GM23338 (cell line): ENCODE results near the gene UBTD1. TPM values are rescaled to one million over a fixed set of nuclear protein-coding genes. Genes with fewer than 3 reads are reported as not detected.

Experiments
- ATAC-seq: fragments of 200-7000 bp; cut with Tn5 transposase; 3 replicates; pipeline ENCODE4 v1.9.1; 2020
- DNase-seq: peaks from one replicate; pipeline ENCODE4 v3.0.0-alpha.2; 2015; ENCODE audit warnings: low spot score
- H2AFZ ChIP-seq: fragments of 200-600 bp; sonication (generic); 2 replicates; pipeline ENCODE4 v1.8.0; 2016; ENCODE audit warnings: antibody characterized with exemption, mild to moderate bottlenecking, moderate library complexity
- H3F3A ChIP-seq: fragments of 200-600 bp; sonication (generic); replicated peaks from 2 replicates; pipeline ENCODE4 v1.8.0; 2017; ENCODE audit warnings: antibody characterized with exemption, mixed run types, low read depth
- H3K27ac ChIP-seq: fragments of 200-600 bp; sonication (generic); 2 replicates; pipeline ENCODE4 v1.6.1; 2016; ENCODE audit warnings: low read depth
- H3K27me3 ChIP-seq: fragments of 200-600 bp; sonication (generic); 2 replicates; pipeline ENCODE4 v1.8.0; 2016; ENCODE audit warnings: mild to moderate bottlenecking, mixed run types, moderate library complexity; ENCODE audit not compliant: insufficient read depth
- H3K36me3 ChIP-seq: fragments of 200-600 bp; sonication (generic); 2 replicates; pipeline ENCODE4 v1.8.0; 2016; ENCODE audit warnings: mild to moderate bottlenecking; ENCODE audit not compliant: insufficient read depth
- H3K4me1 ChIP-seq: fragments of 200-600 bp; sonication (generic); 2 replicates; pipeline ENCODE4 v1.8.0; 2016; ENCODE audit warnings: mild to moderate bottlenecking, moderate library complexity; ENCODE audit not compliant: insufficient read depth
- H3K4me2 ChIP-seq: fragments of 200-600 bp; sonication (generic); 2 replicates; pipeline ENCODE4 v1.7.1; 2017; ENCODE audit warnings: mixed run types
- H3K4me3 ChIP-seq: fragments of 200-600 bp; sonication (generic); 2 replicates; pipeline ENCODE4 v1.6.1; 2016; ENCODE audit warnings: mixed run types
- H3K79me2 ChIP-seq: fragments of 200-600 bp; sonication (generic); replicated peaks from 2 replicates; pipeline ENCODE4 v1.8.0; 2017; ENCODE audit warnings: mild to moderate bottlenecking; ENCODE audit not compliant: insufficient read depth
- H3K9me2 ChIP-seq: fragments of 200-600 bp; sonication (generic); 2 replicates; pipeline ENCODE4 v1.8.0; 2017; ENCODE audit not compliant: insufficient read depth
- H4K20me1 ChIP-seq: fragments of 200-600 bp; sonication (generic); replicated peaks from 2 replicates; pipeline ENCODE4 v1.8.0; 2017; ENCODE audit warnings: mild to moderate bottlenecking; ENCODE audit not compliant: insufficient read depth
- H3K27ac Mint-ChIP-seq: 2 replicates; pipeline ENCODE4 v1.8.0; 2020; ENCODE audit warnings: inconsistent platforms, mild to moderate bottlenecking, moderate library complexity, mixed read lengths
- H3K27me3 Mint-ChIP-seq: 3 replicates; pipeline ENCODE4 v1.8.0; 2022; ENCODE audit warnings: low read depth, mild to moderate bottlenecking, moderate library complexity, mixed read lengths, inconsistent platforms; ENCODE audit not compliant: insufficient read depth, poor library complexity
- H3K36me3 Mint-ChIP-seq: 3 replicates; pipeline ENCODE4 v1.8.0; 2021; ENCODE audit warnings: low read depth, mild to moderate bottlenecking, inconsistent platforms, moderate library complexity, mixed read lengths
- H3K4me1 Mint-ChIP-seq: 3 replicates; pipeline ENCODE4 v1.8.0; 2020; ENCODE audit warnings: mild to moderate bottlenecking, inconsistent platforms, mixed read lengths
- H3K4me3 Mint-ChIP-seq: 3 replicates; pipeline ENCODE4 v1.8.0; 2021; ENCODE audit warnings: moderate library complexity, mild to moderate bottlenecking, inconsistent platforms, mixed read lengths
- H3K9me3 Mint-ChIP-seq: 3 replicates; pipeline ENCODE4 v1.8.0; 2020; ENCODE audit warnings: moderate library complexity, mild to moderate bottlenecking, inconsistent platforms, mixed read lengths
- CREB1 ChIP-seq: fragments of 250-450 bp; sonication (Bioruptor Pico); IDR thresholded peaks from 2 replicates; pipeline ENCODE4 v1.5.0; 2020; ENCODE audit warnings: low read depth, mild to moderate bottlenecking, moderate library complexity
- EZH2phosphoT487 ChIP-seq: fragments of 200-600 bp; sonication (generic); IDR thresholded peaks from one replicate; pipeline ENCODE4 v1.8.1; 2018; ENCODE audit warnings: antibody characterized with exemption; ENCODE audit not compliant: unreplicated experiment
- ZNF331 ChIP-seq: fragments of 250-450 bp; sonication (Bioruptor Pico); IDR thresholded peaks from 2 replicates; pipeline ENCODE4 v1.5.0; 2020; ENCODE audit warnings: low read depth, mild to moderate bottlenecking, moderate library complexity
- polyA plus RNA-seq: library from polyadenylated mRNA; unstranded; fragments of >200 nt; fragmentation: Nextera tagmentation; extraction: Ambion mirVana; gene quantifications from 2 replicates; pipeline ENCODE4 v1.2.1, GENCODE V29; 2016
- total RNA-seq: library from RNA; depleted of rRNA; stranded (reverse); fragments of >200 nt; shearing (Covaris generic); gene quantifications from 2 replicates; pipeline ENCODE4 v1.2.3, GENCODE V29; 2014
- TF ChIP-seq, protein P1 (sequence below), 2 experiments: fragments of 200-600 bp in 1 of 2; sonication (generic) in 1 of 2; conservative IDR thresholded peaks; 2 replicates each; pipeline versions ENCODE4 v1.5.1 to v1.6.1; 2016 to 2017; ENCODE audit warnings: antibody characterized with exemption in 2 of 2, low read depth in 2 of 2, mild to moderate bottlenecking in 2 of 2, moderate library complexity in 1 of 2

Gene UBTD1
- total and polyA plus RNA-seq, 2 experiments from 2014 or later, result 17.3 to 29.0 TPM

DNA sequence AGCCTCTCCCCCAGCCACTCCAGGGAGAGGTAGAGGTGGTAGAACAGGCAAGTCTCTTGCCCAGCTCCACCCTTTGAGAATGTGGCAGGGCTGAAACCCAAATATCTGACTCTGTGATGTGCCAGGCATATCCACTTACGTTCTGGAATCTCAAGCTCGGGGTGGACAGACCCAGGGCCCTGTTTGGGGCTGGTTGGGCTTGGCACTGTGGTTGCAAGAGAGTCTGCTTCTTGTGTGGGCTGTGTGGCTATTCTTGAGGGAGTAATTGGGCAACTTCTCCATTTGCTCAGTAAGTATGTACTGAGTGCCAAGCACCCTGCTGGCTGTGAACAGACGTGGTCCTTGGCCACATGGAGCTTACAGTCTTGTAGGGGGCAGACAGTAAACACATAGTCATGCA is 4.7 kb downstream of the UBTD1 start:
- Histone ChIP-seq H3K4me2 (no peak overlapping the region), H4K20me1 (peaks cover 28% of the 10 kb centered on the region), H2AFZ (no peak overlapping the region), H3K4me3 (no peak overlapping the region), H3K27ac (no peak overlapping the region), H3K36me3 (no peaks in the 10 kb centered on the region), H3K27me3 (peaks cover 18% of the 10 kb centered on the region), H3K4me1 (peaks cover 33% of the 10 kb centered on the region), H3K9me2 (no peaks in the 10 kb centered on the region), H3K79me2 (peaks cover 73% of the 10 kb centered on the region), H3F3A (0 out of 2 replicates have a peak, but pooled peaks cover 2% of the 10 kb centered on the region)
- Mint-ChIP-seq H3K9me3 (no peaks in the 10 kb centered on the region; the same call in 2 of the 3 replicates), H3K27ac (no peak overlapping the region), H3K36me3 (no peaks in the 10 kb centered on the region), H3K27me3 (peaks cover 20% of the 10 kb centered on the region), H3K4me3 (no peak overlapping the region), H3K4me1 (peaks cover 20% of the 10 kb centered on the region)
- ATAC-seq, result no peak
- no peak for DNase-seq
- TF ChIP-seq EZH2phosphoT487 (no peak), CREB1 (CRISPR knock-in tag) (no peak), ZNF331 (CRISPR knock-in tag) (no peak)
- TF ChIP-seq, protein P1, sequence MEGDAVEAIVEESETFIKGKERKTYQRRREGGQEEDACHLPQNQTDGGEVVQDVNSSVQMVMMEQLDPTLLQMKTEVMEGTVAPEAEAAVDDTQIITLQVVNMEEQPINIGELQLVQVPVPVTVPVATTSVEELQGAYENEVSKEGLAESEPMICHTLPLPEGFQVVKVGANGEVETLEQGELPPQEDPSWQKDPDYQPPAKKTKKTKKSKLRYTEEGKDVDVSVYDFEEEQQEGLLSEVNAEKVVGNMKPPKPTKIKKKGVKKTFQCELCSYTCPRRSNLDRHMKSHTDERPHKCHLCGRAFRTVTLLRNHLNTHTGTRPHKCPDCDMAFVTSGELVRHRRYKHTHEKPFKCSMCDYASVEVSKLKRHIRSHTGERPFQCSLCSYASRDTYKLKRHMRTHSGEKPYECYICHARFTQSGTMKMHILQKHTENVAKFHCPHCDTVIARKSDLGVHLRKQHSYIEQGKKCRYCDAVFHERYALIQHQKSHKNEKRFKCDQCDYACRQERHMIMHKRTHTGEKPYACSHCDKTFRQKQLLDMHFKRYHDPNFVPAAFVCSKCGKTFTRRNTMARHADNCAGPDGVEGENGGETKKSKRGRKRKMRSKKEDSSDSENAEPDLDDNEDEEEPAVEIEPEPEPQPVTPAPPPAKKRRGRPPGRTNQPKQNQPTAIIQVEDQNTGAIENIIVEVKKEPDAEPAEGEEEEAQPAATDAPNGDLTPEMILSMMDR (conservative IDR thresholded peaks at IDR 0.05; ENCODE audit: low read depth in 2 of 2), result no peak

DNA sequence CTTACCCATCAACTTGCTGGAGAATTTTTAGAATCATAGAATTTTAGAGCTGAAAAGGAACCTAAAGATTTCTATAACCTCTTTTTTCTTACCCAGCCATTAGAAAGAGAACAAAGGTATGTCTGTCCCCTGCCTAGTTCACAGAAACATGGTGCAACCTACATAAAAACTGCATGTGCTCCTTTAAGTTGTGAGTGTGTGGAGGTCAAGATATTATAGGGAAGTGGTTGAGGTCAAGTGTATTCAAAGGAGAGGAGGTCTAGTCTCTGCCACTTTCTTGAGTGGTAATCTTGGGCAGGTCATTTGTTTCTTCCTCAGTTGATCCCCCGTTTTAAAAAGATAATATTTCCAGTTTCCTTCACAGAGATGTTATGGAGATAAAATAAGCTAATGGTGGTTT is 6.4 kb downstream of the UBTD1 start:
- H3K4me1 Mint-ChIP-seq, result peaks cover 23% of the 10 kb centered on the region
- Histone ChIP-seq H4K20me1 (peaks cover 28% of the 10 kb centered on the region), H3K4me3 (no peak overlapping the region), H3K4me2 (no peak overlapping the region), H3K36me3 (no peaks in the 10 kb centered on the region), H3K4me1 (peaks cover 38% of the 10 kb centered on the region), H3K9me2 (no peaks in the 10 kb centered on the region), H3K27ac (no peak overlapping the region), H3K27me3 (peaks cover 12% of the 10 kb centered on the region), H3K79me2 (peaks cover 88% of the 10 kb centered on the region), H2AFZ (no peak overlapping the region), H3F3A (0 out of 2 replicates have a peak, but pooled peaks cover 2% of the 10 kb centered on the region)
- ATAC-seq (no peak), DNase-seq (no peak)
- H3K36me3 Mint-ChIP-seq, result no peaks in the 10 kb centered on the region
- no peaks in the 10 kb centered on the region; the same call in 2 of the 3 replicates for H3K9me3 Mint-ChIP-seq
- no peak overlapping the region for H3K27ac Mint-ChIP-seq
- peaks cover 14% of the 10 kb centered on the region for H3K27me3 Mint-ChIP-seq
- no peak overlapping the region for H3K4me3 Mint-ChIP-seq
- TF ChIP-seq, protein P1 (conservative IDR thresholded peaks at IDR 0.05; ENCODE audit: low read depth in 2 of 2), result no peak
